ENCODE measurements around the gene CDKN1B. TPM values are rescaled to one million over a fixed set of nuclear protein-coding genes. Genes with fewer than 3 reads are reported as not detected.
A peak's percentile ranks its signal among the peaks of the same experiment; 100 is the strongest.

CDKN1B gene
- total and polyA plus RNA-seq, 2 of the 13 experiments (the other 11 are each of a cell fraction or from before 2014, with no cell fraction given), result 20.1 to 37.2 TPM

GRCh38 chr12:12724421-12725085 is 7.4 kb downstream of the CDKN1B start (continued):
- TF ChIP-seq ZKSCAN1 (IDR thresholded peaks at IDR 0.05; ENCODE audit: low read length), result no peak
- TF ChIP-seq KMT2B (CRISPR knock-in tag; IDR thresholded peaks at IDR 0.05), result no peak
- no peak for TF ChIP-seq ARNT (IDR thresholded peaks at IDR 0.05)
- 0 out of 2 replicates have a peak, but pooled peaks have one; percentile 55 for TF ChIP-seq FOXC1 (CRISPR knock-in tag; IDR thresholded peaks at IDR 0.05; ENCODE audit: borderline replicate concordance)
- no peak; the same call in 1 of the 2 replicates for TF ChIP-seq ZNF749 (CRISPR knock-in tag; IDR thresholded peaks at IDR 0.05; ENCODE audit: borderline replicate concordance)
- no peak for TF ChIP-seq TIGD3 (CRISPR knock-in tag; IDR thresholded peaks at IDR 0.05; ENCODE audit: borderline replicate concordance)
- no peak for TF ChIP-seq TBP (CRISPR knock-in tag; IDR thresholded peaks at IDR 0.05)
- TF ChIP-seq NCOA2 (CRISPR knock-in tag; IDR thresholded peaks at IDR 0.05), result no peak
- TF ChIP-seq ZC3H13 (CRISPR knock-in tag; IDR thresholded peaks at IDR 0.05), result peak; percentile 60; the same call in 1 of the 2 replicates
- no peak for TF ChIP-seq ZNF34 (CRISPR knock-in tag; IDR thresholded peaks at IDR 0.05; ENCODE audit: borderline replicate concordance)
- no peak for TF ChIP-seq GFI1 (CRISPR knock-in tag; IDR thresholded peaks at IDR 0.05; ENCODE audit: borderline replicate concordance)
- 0 out of 2 replicates have a peak, but pooled peaks have one; percentile 78 for TF ChIP-seq FOXO4 (CRISPR knock-in tag; conservative IDR thresholded peaks at IDR 0.05)
- TF ChIP-seq IRX3 (CRISPR knock-in tag; IDR thresholded peaks at IDR 0.05; ENCODE audit: borderline replicate concordance, low read depth), result 0 out of 2 replicates have a peak, but pooled peaks have one; percentile 60
- TF ChIP-seq FOXJ3 (CRISPR knock-in tag; IDR thresholded peaks at IDR 0.05; ENCODE audit: borderline replicate concordance), result no peak
- no peak for TF ChIP-seq ZNF691 (CRISPR knock-in tag; IDR thresholded peaks at IDR 0.05; ENCODE audit: borderline replicate concordance, low read depth)
- TF ChIP-seq HNRNPK (IDR thresholded peaks at IDR 0.05; ENCODE audit: low read depth, low read length, poor library complexity, severe bottlenecking), result peak; percentile 75
- TF ChIP-seq KMT2A (CRISPR knock-in tag; IDR thresholded peaks at IDR 0.05), result peak; percentile 87; the same call in 1 of the 2 replicates
- TF ChIP-seq ZNF816 (CRISPR knock-in tag; IDR thresholded peaks at IDR 0.05; ENCODE audit: borderline replicate concordance), result peak; percentile 35; the same call in 1 of the 2 replicates
- TF ChIP-seq IKZF5 (CRISPR knock-in tag; IDR thresholded peaks at IDR 0.05), result no peak
- TF ChIP-seq PCBP1 (IDR thresholded peaks at IDR 0.05; ENCODE audit: borderline replicate concordance, low read depth, low read length), result 0 out of 2 replicates have a peak, but pooled peaks have one; percentile 23
- TF ChIP-seq ZNF652 (CRISPR knock-in tag; IDR thresholded peaks at IDR 0.05; ENCODE audit: borderline replicate concordance, low read depth), result no peak
- TF ChIP-seq ZBTB14 (CRISPR knock-in tag; IDR thresholded peaks at IDR 0.05), result no peak
- no peak for TF ChIP-seq TEAD3 (CRISPR knock-in tag; optimal IDR thresholded peaks at IDR 0.05; ENCODE audit: borderline replicate concordance)
- TF ChIP-seq SMC3 (IDR thresholded peaks at IDR 0.05; ENCODE audit: low read length), result no peak
